MCF 10A (cell line): Measurements from ENCODE around the gene VKORC1L1. TPM values are rescaled to one million over a fixed set of nuclear protein-coding genes. Genes with fewer than 3 reads are reported as not detected.

Experiments used
- BruUV-seq: library from RNA; stranded (reverse); fragments of 400-500 nt; replicated peaks from 2 replicates; lab custom pipeline; 2021; lab: Mats Ljungman, UMichigan
- CTCF ChIA-PET: fragments of 300-600 bp; sonication (Branson Sonifier 250); formaldehyde crosslinking; extraction: SDS; loops from one replicate; lab custom pipeline; 2021; ENCODE audit warnings: antibody characterized with exemption, inconsistent platforms; lab: Yijun Ruan, JAX
- POLR2A ChIA-PET: fragments of 300-600, 350-650 bp; sonication (Branson Sonifier 250); formaldehyde crosslinking; extraction: SDS; loops from one replicate; lab custom pipeline; 2020; ENCODE audit warnings: antibody characterized with exemption, inconsistent platforms; lab: Yijun Ruan, JAX
- DNase-seq: peaks from one replicate; pipeline ENCODE4 v3.0.0-alpha.2; 2018; ENCODE audit not compliant: unreplicated experiment
- H3K27ac Mint-ChIP-seq: one replicate; pipeline ENCODE4 v1.8.0; 2022; ENCODE audit warnings: mild to moderate bottlenecking, low read depth, mixed read lengths; ENCODE audit not compliant: unreplicated experiment
- H3K27me3 Mint-ChIP-seq: one replicate; pipeline ENCODE4 v1.8.0; 2022; ENCODE audit warnings: mixed read lengths; ENCODE audit not compliant: insufficient read depth, unreplicated experiment
- H3K36me3 Mint-ChIP-seq: one replicate; pipeline ENCODE4 v1.8.0; 2022; ENCODE audit warnings: mild to moderate bottlenecking, moderate library complexity, mixed read lengths; ENCODE audit not compliant: insufficient read depth, unreplicated experiment
- H3K4me1 Mint-ChIP-seq: one replicate; pipeline ENCODE4 v1.8.0; 2022; ENCODE audit warnings: mixed read lengths; ENCODE audit not compliant: insufficient read depth, unreplicated experiment
- H3K4me3 Mint-ChIP-seq: one replicate; pipeline ENCODE4 v1.8.0; 2022; ENCODE audit warnings: mild to moderate bottlenecking, moderate library complexity, mixed read lengths; ENCODE audit not compliant: unreplicated experiment
- H3K9me3 Mint-ChIP-seq: one replicate; pipeline ENCODE4 v1.8.0; 2022; ENCODE audit warnings: mixed read lengths; ENCODE audit not compliant: unreplicated experiment
- intact Hi-C: fragments of 100-400 bp; cut with micrococcal nuclease; formaldehyde crosslinking; loops from 2 replicates; pipeline ENCODE4 v1.14.1; 2022
- total RNA-seq: library from RNA; stranded (reverse); gene quantifications from 2 replicates; pipeline ENCODE4 v1.2.3, GENCODE V29; 2022
- TF ChIP-seq, protein P1 (sequence below): fragments of 200-600 bp; IDR thresholded peaks from one replicate; pipeline ENCODE4 v1.8.0; 2022; ENCODE audit warnings: antibody characterized with exemption, mild to moderate bottlenecking; ENCODE audit not compliant: unreplicated experiment

VKORC1L1 gene
- total RNA-seq, 1 experiment from 2014 or later = 28.7 TPM

DNA sequence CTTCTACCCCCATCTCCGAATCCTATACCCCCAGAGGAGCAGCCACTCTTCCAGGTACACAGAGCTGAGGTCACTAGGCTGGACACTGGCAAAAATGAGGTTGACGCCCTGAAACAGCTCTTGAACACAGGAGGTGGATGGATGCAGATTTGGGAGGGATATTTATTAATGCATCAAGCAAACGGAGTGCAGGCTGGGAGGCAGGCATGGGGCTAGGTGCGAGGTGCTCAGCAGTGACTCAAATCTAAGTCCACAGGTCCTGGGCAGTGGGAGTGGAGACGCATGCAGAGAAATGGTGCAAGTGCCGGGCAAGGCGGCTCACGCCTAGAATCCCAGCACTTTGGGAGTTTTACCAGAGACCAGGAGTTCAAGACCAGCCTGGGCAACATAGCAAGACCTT is 98.1 kb downstream of the VKORC1L1 start:
- intact Hi-C loops = no loop called here
- no TSS peak for BruUV-seq
- DNase-seq = no peak
- CTCF ChIA-PET = no interaction called here
- H3K4me1 Mint-ChIP-seq = no peaks in the 10 kb centered on the region
- TF ChIP-seq, protein P1, sequence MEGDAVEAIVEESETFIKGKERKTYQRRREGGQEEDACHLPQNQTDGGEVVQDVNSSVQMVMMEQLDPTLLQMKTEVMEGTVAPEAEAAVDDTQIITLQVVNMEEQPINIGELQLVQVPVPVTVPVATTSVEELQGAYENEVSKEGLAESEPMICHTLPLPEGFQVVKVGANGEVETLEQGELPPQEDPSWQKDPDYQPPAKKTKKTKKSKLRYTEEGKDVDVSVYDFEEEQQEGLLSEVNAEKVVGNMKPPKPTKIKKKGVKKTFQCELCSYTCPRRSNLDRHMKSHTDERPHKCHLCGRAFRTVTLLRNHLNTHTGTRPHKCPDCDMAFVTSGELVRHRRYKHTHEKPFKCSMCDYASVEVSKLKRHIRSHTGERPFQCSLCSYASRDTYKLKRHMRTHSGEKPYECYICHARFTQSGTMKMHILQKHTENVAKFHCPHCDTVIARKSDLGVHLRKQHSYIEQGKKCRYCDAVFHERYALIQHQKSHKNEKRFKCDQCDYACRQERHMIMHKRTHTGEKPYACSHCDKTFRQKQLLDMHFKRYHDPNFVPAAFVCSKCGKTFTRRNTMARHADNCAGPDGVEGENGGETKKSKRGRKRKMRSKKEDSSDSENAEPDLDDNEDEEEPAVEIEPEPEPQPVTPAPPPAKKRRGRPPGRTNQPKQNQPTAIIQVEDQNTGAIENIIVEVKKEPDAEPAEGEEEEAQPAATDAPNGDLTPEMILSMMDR = no peak
- no peaks in the 10 kb centered on the region for H3K9me3 Mint-ChIP-seq
- POLR2A ChIA-PET = no interaction called here
- H3K27ac Mint-ChIP-seq = no peak overlapping the region
- no peak overlapping the region for H3K4me3 Mint-ChIP-seq
- H3K36me3 Mint-ChIP-seq = peaks cover 73% of the 10 kb centered on the region
- H3K27me3 Mint-ChIP-seq = no peaks in the 10 kb centered on the region

DNA sequence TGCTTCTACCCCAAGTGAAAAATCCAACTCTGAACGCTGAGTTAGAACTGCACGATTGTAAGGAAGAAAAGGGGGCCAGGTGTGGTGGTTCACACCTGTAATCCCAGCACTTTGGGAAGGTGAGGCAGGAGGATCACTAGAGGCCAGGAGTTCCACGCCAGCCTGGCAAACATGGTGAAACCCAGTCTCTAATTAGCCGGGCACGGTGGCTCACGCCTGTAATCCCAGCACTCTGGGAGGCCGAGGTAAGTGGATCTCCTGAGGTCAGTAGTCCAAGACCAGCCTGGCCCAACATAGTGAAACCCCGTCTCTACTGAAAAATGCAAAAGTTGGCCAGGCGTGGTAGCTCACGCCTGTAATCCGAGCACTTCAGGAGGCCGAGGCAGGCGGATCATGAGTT is 100.1 kb downstream of the VKORC1L1 start:
- BruUV-seq = no TSS peak

DNA sequence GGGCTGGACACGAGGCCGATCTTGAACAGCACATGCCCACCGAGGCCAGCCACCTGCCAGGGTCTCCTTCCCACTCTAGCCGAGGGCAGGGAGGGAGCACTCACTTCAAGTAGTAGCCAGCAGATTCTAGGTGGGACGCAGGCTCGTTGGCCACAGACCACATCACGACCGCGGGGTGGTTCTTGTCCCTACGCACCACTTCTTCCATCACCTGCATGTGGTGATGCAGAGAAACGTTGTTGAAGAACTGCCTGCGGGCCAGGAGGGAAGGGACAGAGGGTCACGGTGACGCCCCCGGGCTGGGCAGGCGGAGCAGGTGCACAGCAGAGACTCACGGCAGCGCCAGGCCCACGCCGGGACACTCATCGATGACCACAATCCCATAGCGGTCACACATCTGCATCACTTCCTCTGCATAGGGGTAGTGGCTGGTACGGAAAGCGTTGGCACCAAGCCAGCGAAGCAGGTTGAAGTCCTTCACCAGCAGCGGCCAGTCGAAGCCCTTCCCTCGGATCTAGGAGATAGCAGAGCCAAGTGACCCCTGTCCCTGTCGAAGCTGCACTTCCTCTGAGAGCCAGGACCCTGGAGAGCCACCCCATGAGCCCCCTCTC is 101.4 kb downstream of the VKORC1L1 start:
- POLR2A ChIA-PET = no interaction called here
- no peak overlapping the region for H3K4me3 Mint-ChIP-seq

More for the DNA sequence above, 100.1 kb downstream of the VKORC1L1 start:
- ChIA-PET CTCF (no interaction called here), POLR2A (no interaction called here)
- Mint-ChIP-seq H3K27me3 (no peaks in the 10 kb centered on the region), H3K36me3 (peaks cover 56% of the 10 kb centered on the region), H3K4me1 (no peaks in the 10 kb centered on the region), H3K9me3 (no peaks in the 10 kb centered on the region), H3K4me3 (no peak overlapping the region), H3K27ac (no peak overlapping the region)
- TF ChIP-seq, protein P1 = no peak
- DNase-seq = no peak
- intact Hi-C loops = no loop called here

GRCh38 chr7:65974876-65975275 is 102.0 kb downstream of the VKORC1L1 start:
- no peak overlapping the region for H3K27ac Mint-ChIP-seq
- H3K27me3 Mint-ChIP-seq = no peaks in the 10 kb centered on the region
- intact Hi-C loops = no loop called here
- H3K4me3 Mint-ChIP-seq = no peak overlapping the region
- H3K9me3 Mint-ChIP-seq = no peaks in the 10 kb centered on the region
- ChIA-PET CTCF (no interaction called here), POLR2A (no interaction called here)
- no TSS peak for BruUV-seq
- peaks cover 44% of the 10 kb centered on the region for H3K36me3 Mint-ChIP-seq
- TF ChIP-seq, protein P1 = no peak
- no peak for DNase-seq
- H3K4me1 Mint-ChIP-seq = no peaks in the 10 kb centered on the region

More for the DNA sequence above, 101.4 kb downstream of the VKORC1L1 start:
- Mint-ChIP-seq H3K27ac (no peak overlapping the region), H3K9me3 (no peaks in the 10 kb centered on the region), H3K27me3 (no peaks in the 10 kb centered on the region), H3K4me1 (no peaks in the 10 kb centered on the region), H3K36me3 (peaks cover 49% of the 10 kb centered on the region)
- DNase-seq = no peak
- no TSS peak for BruUV-seq
- intact Hi-C loops = no loop called here
- TF ChIP-seq, protein P1 = no peak
- CTCF ChIA-PET = no interaction called here
